ENCODE measurements around the gene MAGI3.
"Not testable (repeated sequence)": the region's sequence is repeated elsewhere in the genome, so short reads cannot be mapped to it uniquely, and the experiment has no call there.

Gene MAGI3

DNA sequence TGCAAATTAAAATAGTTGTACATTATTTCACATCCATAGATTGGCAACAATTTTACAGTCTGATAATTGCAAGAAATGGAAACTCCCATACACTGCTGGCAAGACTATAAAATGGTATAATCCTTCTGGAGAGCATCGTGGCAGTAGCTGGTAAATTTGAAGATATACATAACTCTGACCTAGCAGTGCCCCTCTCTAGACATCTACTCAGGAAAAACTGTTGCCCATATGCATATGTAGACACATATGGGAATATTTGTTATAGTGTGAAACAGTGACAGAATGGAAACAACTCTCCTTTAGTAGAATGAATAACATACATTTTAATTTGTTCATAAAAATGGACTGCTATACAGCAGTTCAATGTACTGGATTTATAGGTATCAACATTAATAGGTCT is 191.8 kb downstream of the MAGI3 start:
- FAIRE-seq = no peak

DNA sequence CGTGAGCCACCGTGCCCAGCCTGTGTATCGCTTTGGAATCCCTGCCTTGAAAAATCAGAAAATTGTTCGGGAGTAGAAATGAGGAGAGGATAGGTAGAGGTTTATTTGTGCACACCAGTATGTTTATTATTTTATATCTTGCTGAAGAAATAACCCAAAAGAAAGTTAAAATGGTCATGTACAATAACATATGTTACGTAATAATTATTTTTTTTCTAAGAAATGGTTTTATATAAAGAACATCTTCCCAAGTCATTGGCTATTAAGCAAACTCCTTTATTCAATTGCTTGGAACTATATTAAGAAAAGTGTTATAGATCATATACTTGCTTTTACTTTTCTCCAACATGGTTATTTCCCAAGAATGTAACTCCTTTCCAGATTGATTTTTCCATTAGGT is 197.2 kb downstream of the MAGI3 start:
- FAIRE-seq = no peak

DNA sequence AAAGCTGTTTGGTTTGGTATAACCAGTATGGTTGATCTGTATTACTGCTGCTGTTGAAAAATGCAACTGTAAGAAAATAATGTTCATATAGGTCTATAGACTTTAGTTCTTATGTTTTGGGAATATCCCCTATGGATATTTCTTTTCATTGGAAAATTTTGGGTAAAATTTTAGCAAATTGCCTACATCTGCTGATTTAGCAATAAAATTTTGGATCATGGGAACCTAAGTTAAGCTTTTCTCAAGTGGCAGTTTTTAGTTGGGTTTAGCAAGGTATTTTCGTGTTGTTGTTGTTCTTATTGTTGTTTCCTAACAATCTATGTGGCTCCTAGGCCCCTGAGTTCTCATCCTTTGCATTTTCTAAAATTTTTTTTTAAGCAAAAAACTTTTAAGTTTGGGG is 201.9 kb downstream of the MAGI3 start:
- no peak for FAIRE-seq

DNA sequence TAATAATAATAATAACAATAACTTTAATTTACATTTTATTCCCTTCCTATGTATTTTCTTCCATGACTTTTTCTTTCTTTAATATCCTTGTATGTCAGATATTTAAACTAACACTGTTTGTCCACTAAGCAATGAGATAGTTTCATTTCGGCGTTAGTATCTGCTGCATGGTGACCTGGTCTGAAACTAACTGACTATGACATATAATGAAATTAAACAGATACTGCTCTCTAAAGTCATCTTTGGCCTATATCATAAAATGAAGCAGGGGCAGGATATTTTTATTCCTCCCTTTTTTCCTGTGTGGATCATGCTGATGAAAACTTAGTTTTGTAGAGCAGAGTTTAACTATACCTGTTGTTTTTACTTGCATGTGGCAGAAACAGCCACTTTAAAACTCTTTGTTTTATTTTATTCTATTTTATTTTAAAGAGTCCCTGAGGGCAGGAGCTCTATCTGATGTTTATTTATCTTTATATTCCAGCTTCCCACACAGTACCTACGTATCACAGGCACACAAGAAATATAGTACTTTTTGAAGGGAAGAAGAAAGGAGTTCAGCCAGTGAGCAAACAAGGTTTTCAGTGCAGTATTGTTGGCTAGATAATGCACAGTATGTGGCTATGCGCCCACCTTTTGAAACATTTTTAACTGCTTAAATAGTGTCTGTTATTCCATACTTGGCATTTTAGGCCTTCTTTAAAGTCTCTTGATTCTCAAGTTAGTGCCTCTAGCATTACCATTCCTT is 203.4 kb downstream of the MAGI3 start:
- peak; percentile 60 for FAIRE-seq

DNA sequence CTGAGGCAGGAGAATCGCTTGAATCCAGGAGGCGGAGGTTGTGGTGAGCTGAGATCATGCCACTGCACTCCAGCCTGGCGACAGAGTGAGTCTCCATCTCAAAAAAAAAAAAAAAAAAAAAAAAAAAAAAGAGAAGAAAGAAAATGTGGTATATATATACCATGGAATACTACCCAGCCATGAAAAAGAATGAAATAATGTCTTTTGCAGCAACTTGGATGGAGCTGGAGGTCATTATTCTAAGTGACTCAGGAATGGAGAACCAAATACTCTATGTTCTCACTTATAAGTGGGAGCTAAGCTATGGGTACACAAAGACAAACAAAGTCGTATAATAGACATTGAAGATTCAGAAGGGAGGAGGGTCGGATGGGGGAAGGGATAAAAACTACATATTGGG is 214.2 kb downstream of the MAGI3 start:
- FAIRE-seq = not testable (repeated sequence)

DNA sequence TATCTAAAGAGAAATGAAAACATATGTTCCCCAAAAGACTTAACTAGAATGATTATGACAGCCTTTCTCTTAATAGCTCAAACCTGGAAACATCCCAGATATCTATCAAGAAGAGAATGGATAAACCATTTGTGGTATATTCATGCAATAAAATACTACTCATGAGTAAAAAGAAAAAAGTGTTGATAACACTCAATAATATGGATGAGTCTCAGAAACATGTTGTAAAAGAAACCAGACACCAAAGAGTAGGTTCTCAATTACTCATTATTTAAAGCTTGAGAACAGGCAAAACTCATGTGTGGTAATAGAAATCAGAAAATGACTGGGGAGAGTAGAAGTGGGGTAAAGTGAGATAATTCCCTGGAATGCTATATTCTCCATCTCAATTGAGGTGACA is 214.8 kb downstream of the MAGI3 start:
- no peak for FAIRE-seq

GRCh38 chr1:113608399-113608798 is 218.1 kb downstream of the MAGI3 start:
- FAIRE-seq = no peak

GRCh38 chr1:113610372-113610771 is 220.1 kb downstream of the MAGI3 start:
- FAIRE-seq = no peak

DNA sequence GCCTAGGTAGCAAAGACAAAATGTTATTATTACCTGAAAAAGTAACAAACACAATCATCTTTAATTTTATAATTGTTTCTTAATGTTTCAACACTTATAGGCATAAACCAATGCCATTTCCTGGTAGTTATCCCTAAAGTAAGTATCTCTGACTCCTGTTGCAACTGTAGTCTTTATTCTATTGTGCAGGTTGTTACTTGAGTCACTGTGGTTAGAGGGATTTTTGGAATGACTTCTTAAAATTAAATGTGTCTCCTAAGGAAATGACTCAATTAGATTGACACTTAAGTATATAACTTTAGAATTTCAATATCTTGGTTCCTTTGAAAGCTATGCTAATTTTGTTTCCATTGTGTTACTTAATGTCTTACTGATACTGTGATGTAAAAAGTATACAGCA is 225.1 kb downstream of the MAGI3 start:
- no peak for FAIRE-seq

- FAIRE-seq = no peak
Observed at GRCh38 chr1:113616156-113616555, 225.8 kb downstream of the MAGI3 start.

GRCh38 chr1:113617438-113618141 is 227.3 kb downstream of the MAGI3 start:
- FAIRE-seq = no peak

DNA sequence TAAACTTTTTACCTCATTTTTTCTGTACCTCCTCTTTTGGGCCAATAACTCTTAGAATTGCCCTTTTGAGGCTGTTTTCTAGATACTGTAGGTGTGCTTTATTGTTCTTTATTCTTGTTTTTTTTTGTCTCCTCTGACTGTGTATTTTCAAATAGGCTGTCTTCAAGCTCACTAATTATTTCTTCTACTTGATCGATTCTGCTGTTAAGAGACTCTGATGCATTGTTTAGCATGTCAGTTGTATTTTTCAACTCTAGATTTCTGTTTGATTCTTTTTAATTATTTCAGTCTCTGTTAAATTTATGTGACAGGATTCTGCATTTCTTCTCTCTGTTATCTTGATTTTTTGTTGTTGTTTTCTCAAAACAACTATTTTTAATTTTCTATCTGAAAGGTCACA is 238.7 kb downstream of the MAGI3 start:
- no peak for FAIRE-seq

GRCh38 chr1:113630340-113631327 is 240.3 kb downstream of the MAGI3 start:
- FAIRE-seq = no peak

- FAIRE-seq = no peak
Observed at GRCh38 chr1:113641396-113641795, 251.1 kb downstream of the MAGI3 start.

- no peak for FAIRE-seq
Observed at GRCh38 chr1:113647164-113647563, 256.8 kb downstream of the MAGI3 start.

DNA sequence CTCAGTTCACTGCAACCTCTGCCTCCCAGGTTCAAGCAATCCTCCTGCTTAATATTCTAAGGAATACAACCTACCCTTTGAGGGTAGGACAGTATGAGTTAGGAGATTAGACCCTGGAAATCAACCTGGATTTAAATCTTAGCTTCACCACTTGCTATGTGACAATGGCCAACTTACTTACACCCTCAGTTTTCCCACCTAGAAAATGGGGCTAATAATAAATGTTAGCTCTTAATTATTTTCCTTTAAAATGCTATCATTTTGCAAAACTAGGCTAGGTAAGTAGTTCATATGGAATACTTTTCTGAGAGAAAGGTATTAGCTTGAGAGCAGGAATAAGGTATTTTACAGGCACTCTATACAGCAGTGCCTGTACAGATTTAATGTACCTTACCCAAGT is 258.2 kb downstream of the MAGI3 start:
- FAIRE-seq = no peak

- FAIRE-seq = no peak
Observed at GRCh38 chr1:113652771-113653170, 262.5 kb downstream of the MAGI3 start.

DNA sequence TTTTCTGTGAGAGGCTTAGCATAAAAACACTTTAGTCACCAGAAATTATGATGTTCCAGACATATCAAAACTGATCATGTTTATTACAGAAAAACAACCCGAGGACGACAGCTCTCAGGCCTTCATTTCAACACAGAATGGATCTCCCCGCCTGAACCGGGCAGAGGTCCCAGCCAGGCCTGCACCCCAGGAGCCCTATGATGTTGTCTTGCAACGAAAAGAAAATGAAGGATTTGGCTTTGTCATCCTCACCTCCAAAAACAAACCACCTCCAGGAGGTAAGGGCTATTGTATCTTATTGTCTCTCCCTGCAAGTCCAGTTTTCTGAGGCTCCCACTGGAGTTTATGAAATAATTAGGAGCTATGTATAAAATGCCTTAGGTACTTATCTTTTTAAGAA is 263.4 kb downstream of the MAGI3 start:
- FAIRE-seq = no peak

- no peak for FAIRE-seq
Observed at GRCh38 chr1:113654883-113655282, 264.6 kb downstream of the MAGI3 start.

GRCh38 chr1:113657126-113657525 is 266.8 kb downstream of the MAGI3 start:
- FAIRE-seq = no peak

DNA sequence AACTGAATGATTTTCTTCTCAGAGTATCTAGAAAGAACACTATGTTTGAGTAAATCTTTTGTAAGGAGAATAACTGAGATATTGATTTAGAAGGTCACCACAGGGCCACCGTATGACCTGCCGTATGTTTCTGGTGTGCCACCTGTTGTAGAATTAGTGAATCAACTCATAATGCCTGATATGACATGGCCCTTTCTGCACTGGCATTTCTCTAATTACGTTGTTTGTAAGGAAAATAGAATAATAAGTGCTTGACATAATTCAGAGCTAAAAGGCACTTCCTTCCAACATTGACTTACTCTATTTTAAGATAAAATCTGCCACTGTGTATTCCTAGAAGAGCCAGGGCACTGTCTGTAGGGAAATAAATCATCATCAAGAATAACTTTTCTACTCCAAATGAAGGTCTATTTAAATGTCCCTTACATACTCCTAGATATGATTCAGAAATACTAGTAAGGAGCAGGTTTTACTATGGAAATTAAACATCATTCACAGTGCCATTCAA is 267.3 kb downstream of the MAGI3 start:
- FAIRE-seq = no peak

GRCh38 chr1:113659035-113659434 is 268.7 kb downstream of the MAGI3 start:
- FAIRE-seq = no peak

DNA sequence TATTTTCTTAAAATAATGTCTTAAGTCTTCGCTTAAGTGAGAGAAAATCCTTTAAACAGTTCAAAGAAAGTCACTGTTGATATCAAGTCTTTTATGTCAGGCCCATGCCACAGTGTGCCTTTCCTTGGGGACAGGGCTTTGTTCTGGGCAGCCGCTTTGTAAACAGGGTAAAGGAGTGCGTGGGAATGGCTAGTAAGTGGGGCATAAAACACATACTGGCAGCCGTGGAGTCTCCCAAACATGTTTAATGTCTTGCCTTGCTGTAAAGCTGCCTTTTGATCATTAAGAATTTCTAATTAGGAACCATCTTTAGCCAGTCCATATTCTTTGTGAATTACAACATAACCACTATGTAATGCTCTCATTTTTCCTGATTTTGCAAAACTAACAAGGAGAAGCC is 269.2 kb downstream of the MAGI3 start:
- no peak for FAIRE-seq

Data from endometrium (tissue), 2 donors.